Measurements from ENCODE around the gene AKIRIN2.

GRCh38 chr6:87628881-87629280, 73.2 kb downstream of the AKIRIN2 start:
- no peak for TF ChIP-seq CTCF (IDR thresholded peaks at IDR 0.05)
- no peak for TF ChIP-seq EP300 (IDR thresholded peaks at IDR 0.05)
